WTC11 (cell line): Measurements from ENCODE around the gene PARPBP.

Source experiments
- CREM ChIP-seq: sonication (generic); formaldehyde crosslinking; IDR thresholded peaks from 2 replicates; pipeline ENCODE4 v1.8.1; 2022; ENCODE audit warnings: mild to moderate bottlenecking, missing genetic modification reagents, moderate library complexity
- CTCF ChIP-seq: fragments of 200-600 bp; IDR thresholded peaks from 2 replicates; pipeline ENCODE4 v1.8.0; 2022; ENCODE audit warnings: antibody characterized with exemption
- ELF4 ChIP-seq: sonication (generic); formaldehyde crosslinking; IDR thresholded peaks from 2 replicates; pipeline ENCODE4 v1.8.1; 2022; ENCODE audit warnings: low read depth, mild to moderate bottlenecking, moderate library complexity, missing genetic modification reagents
- GABPB1 ChIP-seq: sonication (generic); formaldehyde crosslinking; IDR thresholded peaks from 2 replicates; pipeline ENCODE4 v1.8.1; 2023; ENCODE audit warnings: mild to moderate bottlenecking, missing genetic modification reagents
- MLX ChIP-seq: sonication (generic); formaldehyde crosslinking; IDR thresholded peaks from 2 replicates; pipeline ENCODE4 v1.8.1; 2023; ENCODE audit warnings: mild to moderate bottlenecking, missing genetic modification reagents, moderate library complexity
- NR2C2 ChIP-seq: sonication (generic); formaldehyde crosslinking; IDR thresholded peaks from 2 replicates; pipeline ENCODE4 v1.8.0; 2022; ENCODE audit warnings: mild to moderate bottlenecking, missing genetic modification reagents
- SMAD4 ChIP-seq: sonication (generic); formaldehyde crosslinking; IDR thresholded peaks from 2 replicates; pipeline ENCODE4 v1.8.0; 2022; ENCODE audit warnings: mild to moderate bottlenecking, missing genetic modification reagents
- ZNF317 ChIP-seq: sonication (generic); formaldehyde crosslinking; IDR thresholded peaks from 2 replicates; pipeline ENCODE4 v1.8.1; 2023; ENCODE audit warnings: low read depth, mild to moderate bottlenecking, moderate library complexity, missing genetic modification reagents, borderline replicate concordance
- TF ChIP-seq, protein P1 (sequence below): sonication (generic); formaldehyde crosslinking; IDR thresholded peaks from 2 replicates; pipeline ENCODE4 v1.8.0; 2022; ENCODE audit warnings: mild to moderate bottlenecking, missing genetic modification reagents

GRCh38 chr12:102116392-102116791 lies 3.6 kb upstream of the PARPBP start:
- no peak for TF ChIP-seq NR2C2 (CRISPR knock-in tag)
- TF ChIP-seq CTCF = no peak
- TF ChIP-seq, protein P1, sequence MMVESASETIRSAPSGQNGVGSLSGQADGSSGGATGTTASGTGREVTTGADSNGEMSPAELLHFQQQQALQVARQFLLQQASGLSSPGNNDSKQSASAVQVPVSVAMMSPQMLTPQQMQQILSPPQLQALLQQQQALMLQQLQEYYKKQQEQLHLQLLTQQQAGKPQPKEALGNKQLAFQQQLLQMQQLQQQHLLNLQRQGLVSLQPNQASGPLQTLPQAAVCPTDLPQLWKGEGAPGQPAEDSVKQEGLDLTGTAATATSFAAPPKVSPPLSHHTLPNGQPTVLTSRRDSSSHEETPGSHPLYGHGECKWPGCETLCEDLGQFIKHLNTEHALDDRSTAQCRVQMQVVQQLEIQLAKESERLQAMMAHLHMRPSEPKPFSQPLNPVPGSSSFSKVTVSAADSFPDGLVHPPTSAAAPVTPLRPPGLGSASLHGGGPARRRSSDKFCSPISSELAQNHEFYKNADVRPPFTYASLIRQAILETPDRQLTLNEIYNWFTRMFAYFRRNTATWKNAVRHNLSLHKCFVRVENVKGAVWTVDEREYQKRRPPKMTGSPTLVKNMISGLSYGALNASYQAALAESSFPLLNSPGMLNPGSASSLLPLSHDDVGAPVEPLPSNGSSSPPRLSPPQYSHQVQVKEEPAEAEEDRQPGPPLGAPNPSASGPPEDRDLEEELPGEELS (CRISPR knock-in tag) = no peak
- TF ChIP-seq CREM (CRISPR knock-in tag) = no peak
- no peak for TF ChIP-seq GABPB1 (CRISPR knock-in tag)
- TF ChIP-seq MLX (CRISPR knock-in tag) = no peak
- no peak for TF ChIP-seq SMAD4 (CRISPR knock-in tag)
- no peak for TF ChIP-seq ELF4 (CRISPR knock-in tag)
- no peak for TF ChIP-seq ZNF317 (CRISPR knock-in tag)
